Measurements from ENCODE around the gene LYPLAL1.

DNA sequence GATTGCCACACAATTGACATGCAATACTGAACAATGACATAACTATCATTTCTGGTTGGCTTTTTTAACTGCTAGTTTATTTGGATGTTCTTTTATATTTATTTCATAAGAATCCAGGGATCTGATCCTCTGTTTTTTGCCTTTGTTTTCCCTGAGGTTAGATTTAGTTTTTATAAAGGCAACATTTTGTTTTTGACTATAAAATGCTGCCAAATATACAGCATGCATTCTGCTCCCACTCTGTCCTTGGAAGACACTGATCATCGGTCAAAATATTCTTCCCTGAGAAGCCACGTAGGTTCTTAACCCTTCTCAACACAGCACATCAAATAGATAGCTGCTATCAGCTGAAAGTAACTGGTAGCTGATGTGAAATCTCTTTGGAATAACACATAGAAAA, 52.5 kb downstream of the LYPLAL1 start:
- TF ChIP-seq, protein P1, sequence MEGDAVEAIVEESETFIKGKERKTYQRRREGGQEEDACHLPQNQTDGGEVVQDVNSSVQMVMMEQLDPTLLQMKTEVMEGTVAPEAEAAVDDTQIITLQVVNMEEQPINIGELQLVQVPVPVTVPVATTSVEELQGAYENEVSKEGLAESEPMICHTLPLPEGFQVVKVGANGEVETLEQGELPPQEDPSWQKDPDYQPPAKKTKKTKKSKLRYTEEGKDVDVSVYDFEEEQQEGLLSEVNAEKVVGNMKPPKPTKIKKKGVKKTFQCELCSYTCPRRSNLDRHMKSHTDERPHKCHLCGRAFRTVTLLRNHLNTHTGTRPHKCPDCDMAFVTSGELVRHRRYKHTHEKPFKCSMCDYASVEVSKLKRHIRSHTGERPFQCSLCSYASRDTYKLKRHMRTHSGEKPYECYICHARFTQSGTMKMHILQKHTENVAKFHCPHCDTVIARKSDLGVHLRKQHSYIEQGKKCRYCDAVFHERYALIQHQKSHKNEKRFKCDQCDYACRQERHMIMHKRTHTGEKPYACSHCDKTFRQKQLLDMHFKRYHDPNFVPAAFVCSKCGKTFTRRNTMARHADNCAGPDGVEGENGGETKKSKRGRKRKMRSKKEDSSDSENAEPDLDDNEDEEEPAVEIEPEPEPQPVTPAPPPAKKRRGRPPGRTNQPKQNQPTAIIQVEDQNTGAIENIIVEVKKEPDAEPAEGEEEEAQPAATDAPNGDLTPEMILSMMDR (IDR thresholded peaks at IDR 0.05 in 2 of 3, conservative IDR thresholded peaks at IDR 0.05 in 1 of 3; ENCODE audit: borderline replicate concordance in 1 of 3, insufficient read depth in 1 of 3, low read depth in 2 of 3, low read length in 2 of 3): no peak
- TF ChIP-seq YY1 (IDR thresholded peaks at IDR 0.05; ENCODE audit: extremely low read depth, insufficient replicate concordance, low read depth, low read length) (no peak), EZH2 (IDR thresholded peaks at IDR 0.05) (no peak), POLR2AphosphoS5 (IDR thresholded peaks at IDR 0.05; ENCODE audit: low read depth, low read length) (no peak), POLR2A (IDR thresholded peaks at IDR 0.05; ENCODE audit: borderline replicate concordance, extremely low read depth, insufficient read depth, insufficient read length) (no peak), ZFX (IDR thresholded peaks at IDR 0.05) (no peak)
- TF ChIP-seq, protein P2, sequence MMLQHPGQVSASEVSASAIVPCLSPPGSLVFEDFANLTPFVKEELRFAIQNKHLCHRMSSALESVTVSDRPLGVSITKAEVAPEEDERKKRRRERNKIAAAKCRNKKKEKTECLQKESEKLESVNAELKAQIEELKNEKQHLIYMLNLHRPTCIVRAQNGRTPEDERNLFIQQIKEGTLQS (IDR thresholded peaks at IDR 0.05): no peak
